ENCODE data around the gene ACTMAP.
"Not testable (repeated sequence)": the region's sequence is repeated elsewhere in the genome, so short reads cannot be mapped to it uniquely, and the experiment has no call there.

ACTMAP gene

GRCh38 chr19:40750058-40750873 lies at the start of gene ACTMAP:
Gene ACTMAP (minus strand): TSS chr19:40750477. CDS start chr19:40749803, 674 bp downstream.
- DNase-seq = peak; percentile 100

GRCh38 chr19:40799558-40800338 lies 49.5 kb upstream of the ACTMAP start:
- DNase-seq = peak; percentile 74

DNA sequence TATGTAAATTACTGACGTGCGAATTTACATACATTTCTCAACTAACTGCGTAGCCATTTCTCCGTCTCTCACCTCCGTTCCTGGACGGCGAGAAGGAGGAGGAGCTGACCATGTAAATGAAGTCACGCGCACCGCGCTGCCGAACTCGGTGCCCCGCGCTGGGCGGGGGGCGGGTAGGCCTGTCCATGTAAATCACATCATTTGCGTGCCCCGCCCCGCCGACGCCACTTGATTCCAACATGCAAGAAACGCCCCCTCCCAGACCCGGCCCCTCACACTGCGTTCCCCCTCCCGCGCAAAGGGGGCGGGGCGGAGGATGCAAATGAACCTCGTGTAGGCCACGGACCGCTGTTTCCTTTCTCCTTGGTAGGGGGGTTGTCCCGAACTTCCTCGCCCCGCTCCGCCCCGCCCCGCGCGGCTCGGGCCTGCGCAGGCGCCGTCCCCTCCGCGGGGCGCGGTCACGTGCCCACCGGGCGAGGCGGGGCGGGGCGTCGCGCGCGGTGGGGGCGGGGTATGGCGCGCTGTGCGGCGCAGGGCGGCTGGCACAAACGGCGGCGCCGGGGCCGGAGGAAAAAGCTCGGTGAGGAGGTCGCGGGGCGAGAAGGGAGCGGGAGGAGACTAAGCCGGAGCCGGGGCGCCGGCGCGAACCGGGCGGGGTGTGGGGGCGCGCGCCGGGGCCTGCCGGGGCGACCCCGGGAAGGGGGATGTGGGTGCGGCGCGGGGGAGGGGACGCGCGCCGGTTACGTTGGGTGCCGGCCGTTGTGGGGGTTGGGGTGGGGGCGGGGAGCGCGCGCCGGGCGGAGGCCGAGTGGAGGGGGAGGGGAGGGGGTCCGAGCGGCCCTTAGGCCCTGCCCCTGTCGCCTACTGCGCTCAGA lies 48.6 kb upstream of the ACTMAP start, which contains the start of gene EGLN2:
Gene EGLN2 (plus strand): TSS at position 509 of the 875 bp plus-strand sequence. CDS start 1,382 bp downstream, outside the sequence.
- peak; percentile 100 for DNase-seq

GRCh38 chr19:40797963-40798682 lies 47.8 kb upstream of the ACTMAP start:
- DNase-seq = peak; percentile 53

DNA sequence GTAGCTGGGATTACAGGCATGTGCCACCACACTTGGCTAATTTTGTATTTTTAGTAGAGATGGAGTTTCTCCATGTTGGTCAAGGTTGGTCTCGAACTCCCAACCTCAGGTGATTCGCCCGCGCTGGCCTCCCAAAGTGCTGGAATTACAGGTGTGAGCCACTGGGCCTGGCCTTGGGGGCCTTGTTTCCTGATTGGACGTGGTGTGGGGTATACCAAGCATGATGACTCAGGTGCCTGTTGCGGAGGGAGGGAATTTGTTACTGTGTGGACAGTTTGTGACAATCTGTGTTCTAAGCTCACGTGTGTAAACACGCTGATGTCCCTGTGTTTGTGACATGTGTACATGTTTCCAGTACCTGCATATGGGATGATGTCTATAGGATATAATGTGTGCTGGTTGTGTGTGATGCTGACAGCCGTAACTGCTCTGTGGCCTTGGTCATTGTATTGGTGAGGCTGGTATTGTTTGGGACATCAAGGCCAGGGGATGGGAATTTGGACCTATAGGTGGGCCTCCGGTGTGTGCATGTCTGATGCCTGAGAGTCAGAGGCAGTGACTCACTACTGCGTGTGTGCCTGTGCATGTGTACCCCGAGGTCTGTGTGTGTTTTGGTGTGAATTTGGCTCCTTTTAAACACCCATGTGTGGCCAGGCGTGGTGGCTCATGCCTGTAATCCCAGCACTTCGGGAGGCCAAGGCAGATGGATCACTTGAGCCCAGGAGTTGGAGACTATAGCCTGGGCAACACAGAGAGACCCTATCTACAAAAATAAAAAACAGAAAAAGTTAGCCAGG lies 47.1 kb upstream of the ACTMAP start:
- no peak for DNase-seq

DNA sequence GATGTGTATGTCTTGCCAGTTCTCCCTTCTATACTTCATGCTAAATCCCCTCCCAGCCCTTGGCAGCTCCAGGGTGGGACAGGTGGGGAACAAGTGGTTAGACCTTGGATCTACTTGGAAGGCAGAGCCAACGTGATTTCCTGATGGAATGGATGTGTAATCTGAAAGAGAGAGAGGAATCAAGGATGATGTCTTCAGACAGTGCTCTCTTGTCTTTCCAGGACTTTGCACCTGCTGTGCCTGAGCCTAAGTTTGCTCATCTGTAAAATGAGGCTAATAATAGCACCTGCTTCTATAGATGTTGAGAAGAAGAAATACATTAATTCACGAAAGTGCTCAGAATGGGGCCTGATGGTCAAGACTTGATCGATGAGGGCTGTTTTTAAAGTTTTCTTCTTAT lies 41.7 kb upstream of the ACTMAP start:
- no peak for DNase-seq

DNA sequence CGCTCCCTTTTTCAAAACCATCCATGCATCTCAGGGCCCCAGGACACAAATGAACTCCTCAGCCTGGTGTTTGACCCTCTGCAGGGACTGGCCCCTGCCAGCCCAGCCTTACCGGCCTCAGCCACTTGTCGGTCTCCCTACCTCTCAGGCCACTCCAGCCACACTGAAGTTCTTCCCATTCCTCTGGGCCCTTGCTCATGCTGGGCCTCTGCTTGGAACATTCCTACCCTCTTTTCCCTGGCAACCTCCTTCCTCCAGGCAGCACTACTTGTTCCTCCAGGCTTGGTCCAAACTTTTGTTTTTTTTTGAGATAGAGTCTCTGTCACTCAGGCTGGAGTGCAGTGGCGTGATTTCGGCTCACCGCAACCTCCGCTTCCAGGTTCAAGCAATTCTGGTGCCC lies 41.1 kb upstream of the ACTMAP start:
- no peak for DNase-seq

- DNase-seq = no peak
These were observed 36.1 kb upstream of the ACTMAP start for GRCh38 chr19:40786060-40787037.

- DNase-seq = no peak
These were observed 35.2 kb upstream of the ACTMAP start for GRCh38 chr19:40785526-40785925.

GRCh38 chr19:40784146-40784545 lies 33.9 kb upstream of the ACTMAP start:
- DNase-seq = not testable (repeated sequence)

GRCh38 chr19:40783711-40784110 lies 33.4 kb upstream of the ACTMAP start:
- no peak for DNase-seq

DNA sequence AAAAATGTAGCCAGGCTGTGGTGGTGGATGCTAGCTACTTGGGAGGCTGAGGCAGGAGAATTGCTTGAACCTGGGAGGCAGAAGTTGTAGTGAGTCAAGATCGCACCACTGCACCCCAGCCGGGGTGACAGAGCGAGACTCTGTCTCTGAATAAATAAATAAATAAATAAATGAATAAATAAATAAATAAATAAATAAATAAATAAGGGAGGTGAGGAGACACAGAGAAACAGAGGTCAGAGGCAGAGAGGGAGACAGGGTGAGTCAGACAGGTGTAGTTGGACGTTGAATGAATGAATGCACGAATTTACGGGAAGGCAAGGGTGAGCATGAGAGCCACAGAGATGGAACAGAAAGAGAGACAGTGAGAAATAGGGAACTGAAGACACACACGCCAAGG lies 30.9 kb upstream of the ACTMAP start:
- no peak for DNase-seq

- DNase-seq = no peak
These were observed 30.3 kb upstream of the ACTMAP start for GRCh38 chr19:40780582-40780981.

GRCh38 chr19:40778706-40779284 lies 28.5 kb upstream of the ACTMAP start:
- DNase-seq = no peak

DNA sequence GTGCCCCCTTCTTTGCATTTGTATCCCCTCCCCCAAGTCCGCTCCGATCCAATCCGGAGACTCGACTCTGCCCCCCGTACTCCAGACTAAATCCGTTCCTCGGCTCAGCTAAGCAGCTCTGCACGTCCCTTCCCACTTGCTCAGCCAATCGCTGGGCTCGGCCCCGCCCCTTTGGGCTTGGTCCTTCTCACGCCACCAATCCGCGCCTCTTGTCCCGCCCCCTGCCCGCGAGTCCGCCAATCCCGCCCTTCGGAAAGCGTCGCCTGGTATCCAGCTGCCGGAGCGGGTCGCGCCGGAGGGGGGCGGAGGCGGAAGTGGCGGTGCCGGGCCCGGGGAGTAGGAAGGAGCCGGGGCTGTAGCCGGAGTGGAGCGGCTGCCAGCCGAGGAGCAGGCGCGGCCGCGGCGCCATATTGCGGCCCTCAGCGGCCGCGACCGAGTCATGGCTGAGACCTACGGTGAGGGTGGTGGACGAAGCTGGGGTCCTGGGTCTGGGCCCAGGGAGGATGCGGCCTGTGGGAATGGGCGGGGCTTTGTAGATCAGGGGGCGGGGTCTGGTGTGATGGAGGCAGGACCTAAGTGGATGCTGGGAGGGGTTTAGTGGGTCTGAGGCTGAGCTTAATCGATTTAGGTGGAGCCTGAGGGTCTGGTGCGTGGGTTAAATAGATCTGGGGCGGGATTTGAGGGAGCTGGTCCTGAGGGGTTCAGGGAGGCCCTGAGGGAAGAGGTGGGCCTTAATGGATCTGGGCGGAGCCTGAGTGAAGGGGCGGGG lies 27.8 kb upstream of the ACTMAP start, which contains the start of gene RAB4B:
Gene RAB4B (plus strand): TSS at position 311 of the 769 bp plus-strand sequence. CDS start 129 bp downstream, at position 440.
- DNase-seq = peak; percentile 100

- no peak for DNase-seq
These were observed 27.3 kb upstream of the ACTMAP start for GRCh38 chr19:40777645-40777936.

GRCh38 chr19:40776932-40777644 lies 26.8 kb upstream of the ACTMAP start:
- peak; percentile 95 for DNase-seq

DNA sequence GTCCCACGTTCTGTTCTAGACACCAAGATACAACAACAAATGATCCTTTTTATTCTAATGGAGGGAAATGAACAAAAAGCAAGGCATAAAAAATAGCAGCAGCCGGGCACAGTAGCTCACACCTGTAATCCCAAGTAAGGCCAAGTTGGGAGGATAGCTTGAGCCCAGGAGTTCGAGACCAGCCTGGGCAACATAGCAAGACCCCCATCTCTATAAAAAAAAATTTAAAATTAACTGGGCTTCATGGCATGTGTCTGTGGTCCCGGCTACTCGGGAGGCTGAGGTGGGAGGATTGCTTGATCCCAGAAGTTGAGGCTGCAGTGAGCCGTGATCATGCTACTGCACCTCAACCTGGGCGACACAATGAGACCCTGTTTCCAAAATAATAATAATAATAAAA lies 26.1 kb upstream of the ACTMAP start:
- no peak for DNase-seq
